Endometrium (tissue), 2 donors: ENCODE measurements around the gene CEP128.

Experiments used
- FAIRE-seq: peaks from 2 replicates; lab custom pipeline; 2012; peaks lifted over from hg19 to GRCh38; lab: Jason Lieb, UNC
- donor health status: control.
- donor health status: control.

CEP128 gene

GRCh38 chr14:80664576-80664975 is 277.0 kb downstream of the CEP128 start:
- no peak for FAIRE-seq

GRCh38 chr14:80663541-80663940 is 278.0 kb downstream of the CEP128 start:
- FAIRE-seq = no peak

GRCh38 chr14:80659783-80660182 is 281.8 kb downstream of the CEP128 start:
- no peak for FAIRE-seq

- no peak for FAIRE-seq
Observed at GRCh38 chr14:80658733-80659132, 282.8 kb downstream of the CEP128 start.

GRCh38 chr14:80658155-80658554 is 283.4 kb downstream of the CEP128 start:
- FAIRE-seq = no peak

GRCh38 chr14:80653956-80654355 is 287.6 kb downstream of the CEP128 start:
- FAIRE-seq = no peak

GRCh38 chr14:80645667-80646413 is 295.7 kb downstream of the CEP128 start:
- FAIRE-seq = no peak

- no peak for FAIRE-seq
Observed at GRCh38 chr14:80644826-80645225, 296.7 kb downstream of the CEP128 start.

- FAIRE-seq = peak; percentile 45
Observed at GRCh38 chr14:80638620-80639515, 302.7 kb downstream of the CEP128 start.

- FAIRE-seq = no peak
Observed at GRCh38 chr14:80637756-80638619, 303.6 kb downstream of the CEP128 start.

GRCh38 chr14:80636071-80636470 is 305.5 kb downstream of the CEP128 start:
- FAIRE-seq = no peak

- no peak for FAIRE-seq
Observed at GRCh38 chr14:80634106-80634758, 307.3 kb downstream of the CEP128 start.

- FAIRE-seq = no peak
Observed at GRCh38 chr14:80629606-80630005, 311.9 kb downstream of the CEP128 start.

GRCh38 chr14:80628547-80628946 is 313.0 kb downstream of the CEP128 start:
- FAIRE-seq = no peak

GRCh38 chr14:80627745-80628144 is 313.8 kb downstream of the CEP128 start:
- no peak for FAIRE-seq

GRCh38 chr14:80624581-80624980 is 317.0 kb downstream of the CEP128 start:
- no peak for FAIRE-seq

- no peak for FAIRE-seq
Observed at GRCh38 chr14:80621701-80622100, 319.8 kb downstream of the CEP128 start.

GRCh38 chr14:80620434-80620833 is 321.1 kb downstream of the CEP128 start:
- no peak for FAIRE-seq

- FAIRE-seq = no peak
Observed at GRCh38 chr14:80618751-80619329, 322.7 kb downstream of the CEP128 start.

- no peak for FAIRE-seq
Observed at GRCh38 chr14:80615831-80616230, 325.7 kb downstream of the CEP128 start.

GRCh38 chr14:80609055-80609454 is 332.5 kb downstream of the CEP128 start:
- FAIRE-seq = no peak
